Activated CD4-positive, alpha-beta T cell treated with anti-CD3 and anti-CD28 coated beads for 36 hours (primary cell): ENCODE results near the gene H6PD. TPM values are rescaled to one million over a fixed set of nuclear protein-coding genes. Genes with fewer than 3 reads are reported as not detected.
A peak's percentile ranks its signal among the peaks of the same experiment; 100 is the strongest.

Experiments used
- ATAC-seq: fragments of 200-7000 bp; cut with Tn5 transposase; one replicate; pipeline ENCODE4 v1.10.0; 2021; ENCODE audit warnings: mild to moderate bottlenecking, moderate library complexity
- CTCF ChIA-PET: fragments of 350-600 bp; sonication (Branson Sonifier 250); formaldehyde crosslinking; loops from one replicate; lab custom pipeline; 2021; ENCODE audit warnings: antibody characterized with exemption; lab: Charles Lee
- POLR2A ChIA-PET: fragments of 350-600 bp; sonication (Branson Sonifier 250); formaldehyde crosslinking; loops from one replicate; lab custom pipeline; 2021; ENCODE audit warnings: antibody characterized with exemption, inconsistent platforms; lab: Charles Lee
- DNase-seq: peaks from one replicate; pipeline ENCODE4 v3.0.0-alpha.2; 2020
- H3K27ac Mint-ChIP-seq: one replicate; pipeline ENCODE4 v1.8.0; 2021; ENCODE audit warnings: mixed read lengths
- H3K27me3 Mint-ChIP-seq: one replicate; pipeline ENCODE4 v1.8.0; 2021; ENCODE audit warnings: mixed read lengths
- H3K36me3 Mint-ChIP-seq: one replicate; pipeline ENCODE4 v1.8.0; 2021; ENCODE audit warnings: low read depth, mixed read lengths
- H3K4me1 Mint-ChIP-seq: one replicate; pipeline ENCODE4 v1.8.0; 2021; ENCODE audit warnings: mixed read lengths
- H3K4me3 Mint-ChIP-seq: one replicate; pipeline ENCODE4 v1.8.0; 2021; ENCODE audit warnings: mild to moderate bottlenecking, moderate library complexity, mixed read lengths
- H3K9me3 Mint-ChIP-seq: one replicate; pipeline ENCODE4 v1.8.0; 2021; ENCODE audit warnings: low read depth, mixed read lengths
- intact Hi-C, 2 experiments: fragments of 100-400 bp; cut with DNase I in 1 of 2; cut with micrococcal nuclease in 1 of 2; formaldehyde crosslinking; loops; one replicate each; pipeline versions ENCODE4 v1.14.2 to v1.15.1; 2022 to 2024; cut with DNase I, micrococcal nuclease
- total RNA-seq, 2 experiments: library from RNA; stranded (reverse); gene quantifications; one replicate each; pipeline ENCODE4 v1.2.3, GENCODE V29; 2021

The H6PD gene
- total RNA-seq, 2 experiments from 2014 or later = 8.8 to 9.6 TPM

DNA sequence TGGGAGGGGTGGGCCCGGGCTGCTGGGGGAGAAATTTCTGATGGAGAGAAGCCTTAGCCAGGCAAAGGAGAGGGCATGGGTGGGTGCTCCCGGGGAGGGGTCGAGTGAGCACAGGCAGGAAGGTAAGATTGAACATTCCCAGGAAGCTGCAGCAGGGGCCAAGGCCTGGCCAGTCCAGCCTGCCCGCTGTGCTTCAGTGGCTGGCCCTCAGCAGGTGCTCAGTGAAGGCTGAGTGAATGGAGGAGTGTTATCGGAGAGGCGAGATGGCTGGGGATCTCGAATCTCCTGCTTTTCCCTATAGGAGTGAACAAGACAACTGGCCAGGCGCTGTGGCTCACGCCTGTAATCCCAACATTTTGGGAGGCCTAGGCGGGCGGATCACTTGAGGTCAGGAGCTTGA, 79.0 kb downstream of the H6PD start:
- DNase-seq = no peak
- ATAC-seq = no peak
- Mint-ChIP-seq H3K27me3 (no peaks in the 10 kb centered on the region), H3K9me3 (no peaks in the 10 kb centered on the region), H3K4me1 (peaks cover 38% of the 10 kb centered on the region), H3K4me3 (no peak overlapping the region), H3K27ac (peak overlapping the region; percentile 13), H3K36me3 (no peaks in the 10 kb centered on the region)
- POLR2A ChIA-PET = no interaction called here
- CTCF ChIA-PET = no interaction called here
- intact Hi-C loops = no loop called here

DNA sequence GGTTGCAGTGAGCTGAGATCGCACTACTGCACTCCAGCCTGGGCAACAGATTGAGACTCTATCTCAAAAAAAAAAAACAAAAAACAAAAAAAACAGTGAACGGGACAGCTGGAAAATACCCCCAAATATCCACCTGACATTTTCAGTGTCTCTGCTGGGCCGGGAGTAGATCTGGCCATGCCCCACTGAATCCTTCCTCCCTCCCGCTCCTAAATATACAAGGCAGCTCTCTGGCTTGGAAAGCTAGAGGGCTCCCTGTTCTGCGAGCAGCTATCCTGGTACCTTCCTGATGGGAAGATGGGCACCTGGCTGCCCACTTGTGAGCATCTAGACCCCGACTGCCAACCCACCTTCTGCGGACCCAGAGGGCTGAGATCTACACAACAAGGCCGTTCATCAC, 79.5 kb downstream of the H6PD start:
- no peaks in the 10 kb centered on the region for H3K36me3 Mint-ChIP-seq
- peaks cover 38% of the 10 kb centered on the region for H3K4me1 Mint-ChIP-seq
- intact Hi-C loops = no loop called here
- H3K4me3 Mint-ChIP-seq = no peak overlapping the region
- POLR2A ChIA-PET = no interaction called here
- H3K9me3 Mint-ChIP-seq = no peaks in the 10 kb centered on the region
- CTCF ChIA-PET = no interaction called here
- DNase-seq = no peak
- no peaks in the 10 kb centered on the region for H3K27me3 Mint-ChIP-seq
- H3K27ac Mint-ChIP-seq = no peak overlapping the region
- no peak for ATAC-seq

DNA sequence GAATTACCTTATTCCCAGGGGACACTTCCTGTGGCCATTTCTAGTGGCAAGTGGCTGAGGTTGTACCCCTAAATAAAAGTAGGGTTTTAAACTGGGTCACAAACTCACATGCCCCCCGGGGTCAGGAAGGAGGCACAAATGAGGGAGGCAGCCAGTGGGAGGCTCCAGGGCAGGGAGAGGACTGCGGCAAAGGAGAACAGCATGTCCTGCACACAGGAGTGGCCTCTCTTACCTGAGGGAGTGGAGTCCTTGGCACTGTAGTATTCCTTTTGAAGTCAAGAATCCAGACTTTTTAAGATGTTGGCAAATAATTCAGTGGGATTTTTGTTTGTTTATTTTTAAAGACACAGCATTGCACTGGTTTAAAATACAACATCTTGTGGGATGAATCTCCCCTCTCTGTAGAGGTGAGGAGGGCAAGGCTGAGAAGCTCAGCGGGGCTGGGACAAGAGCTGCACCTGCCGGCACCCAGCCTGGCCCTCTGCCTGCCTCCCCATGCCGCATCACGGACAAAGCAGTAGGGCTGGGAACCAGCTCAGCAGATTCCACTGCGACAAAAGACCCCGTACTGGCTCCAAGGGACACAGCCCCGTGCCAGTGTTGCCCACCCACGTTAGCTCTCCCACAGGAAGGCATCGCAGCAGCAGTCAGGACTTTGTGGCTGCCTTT, 80.3 kb downstream of the H6PD start:
- H3K36me3 Mint-ChIP-seq = no peaks in the 10 kb centered on the region
- DNase-seq (no peak), ATAC-seq (peak; percentile 5)
- ChIA-PET CTCF (interaction anchor here (0.9 to 1.0 kb wide), 2 partner anchors 26 to 48 kb away, joined by 4 to 8 read pairs; no protein-coding TSS in a partner anchor), POLR2A (interaction anchor here (0.5 to 1.0 kb wide), 3 partner anchors 8 to 338 kb away, joined by 3 to 6 read pairs (median 4); no protein-coding TSS in a partner anchor)
- peak overlapping the region; percentile 49 for H3K4me3 Mint-ChIP-seq
- intact Hi-C loops = loop anchor here (1.0 to 5.0 kb wide), 6 partner anchors 21 to 113 kb away; no protein-coding TSS in a partner anchor
- no peaks in the 10 kb centered on the region for H3K9me3 Mint-ChIP-seq
- H3K4me1 Mint-ChIP-seq = peaks cover 38% of the 10 kb centered on the region
- peak overlapping the region; percentile 88 for H3K27ac Mint-ChIP-seq
- no peaks in the 10 kb centered on the region for H3K27me3 Mint-ChIP-seq

DNA sequence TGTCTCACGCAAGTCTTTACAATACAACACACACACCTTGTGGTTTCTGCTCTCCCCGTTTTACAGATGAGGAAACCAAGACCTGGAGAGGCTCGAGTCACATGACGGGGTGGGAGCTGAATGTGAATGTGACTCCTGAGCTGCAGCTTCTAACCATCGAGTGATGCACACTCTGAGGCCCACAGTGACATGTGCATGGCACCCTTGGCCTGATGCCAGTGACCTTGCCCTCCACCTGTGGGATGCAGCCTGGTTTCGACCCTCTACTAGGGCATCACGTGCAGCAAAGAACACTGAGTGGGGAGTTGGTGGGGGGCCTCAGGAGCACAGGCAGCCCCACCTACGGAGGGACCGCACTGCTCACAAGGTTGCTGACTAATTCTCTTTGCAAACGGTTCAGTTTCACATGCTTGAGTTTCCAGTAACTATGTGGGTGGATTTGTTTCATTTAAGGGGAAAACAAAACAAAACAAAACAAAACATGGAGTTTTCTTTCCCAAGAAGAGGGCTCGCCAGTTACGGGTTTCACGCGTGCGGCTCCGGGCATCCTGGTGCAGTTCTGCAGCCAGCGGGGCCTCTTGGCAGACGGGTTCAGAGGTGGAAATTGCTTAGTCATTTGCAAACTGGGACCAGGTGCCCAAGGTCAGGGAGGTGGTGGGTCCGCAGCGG, 81.0 kb downstream of the H6PD start:
- Mint-ChIP-seq H3K4me3 (peak overlapping the region; percentile 49), H3K36me3 (no peaks in the 10 kb centered on the region), H3K9me3 (no peaks in the 10 kb centered on the region), H3K27ac (peak overlapping the region; percentile 88), H3K4me1 (peaks cover 38% of the 10 kb centered on the region), H3K27me3 (no peaks in the 10 kb centered on the region)
- DNase-seq (peak; percentile 83), ATAC-seq (peak; percentile 83)
- ChIA-PET POLR2A (interaction anchor here (0.5 to 1.0 kb wide), 3 partner anchors 9 to 338 kb away, joined by 3 to 6 read pairs (median 4); no protein-coding TSS in a partner anchor), CTCF (interaction anchor here (0.9 to 1.0 kb wide), 2 partner anchors 26 to 48 kb away, joined by 4 to 8 read pairs; no protein-coding TSS in a partner anchor)
- intact Hi-C loops = loop anchor here (1.0 to 5.0 kb wide), 6 partner anchors 21 to 113 kb away; no protein-coding TSS in a partner anchor

DNA sequence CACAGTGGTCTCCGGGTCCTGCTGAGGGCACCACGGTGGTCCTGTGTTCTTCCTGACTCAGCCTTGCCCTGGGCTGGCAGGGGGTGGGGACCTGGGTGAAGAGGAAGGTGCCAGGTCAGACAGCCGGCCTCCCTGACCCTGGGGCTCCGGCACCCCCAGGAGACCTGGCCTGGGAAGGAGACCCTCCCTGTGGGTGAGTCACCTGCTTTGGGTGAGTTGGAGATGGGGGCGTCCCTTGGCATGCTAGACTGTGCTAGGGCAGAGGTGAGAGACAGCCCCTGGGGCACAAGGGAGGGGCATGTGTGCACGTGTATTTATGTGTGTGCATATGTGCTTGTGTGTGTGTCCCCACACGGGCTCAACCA, 81.5 kb downstream of the H6PD start:
- CTCF ChIA-PET = no interaction called here
- Mint-ChIP-seq H3K36me3 (no peaks in the 10 kb centered on the region), H3K9me3 (no peaks in the 10 kb centered on the region), H3K4me1 (peaks cover 38% of the 10 kb centered on the region), H3K4me3 (peak overlapping the region; percentile 49), H3K27ac (peak overlapping the region; percentile 88), H3K27me3 (no peaks in the 10 kb centered on the region)
- intact Hi-C loops = loop anchor here in 1 of 2 experiments (5.0 kb wide), 1 partner anchor 96 kb away; no protein-coding TSS in a partner anchor
- DNase-seq (peak; percentile 71), ATAC-seq (peak; percentile 67)
- POLR2A ChIA-PET = no interaction called here

DNA sequence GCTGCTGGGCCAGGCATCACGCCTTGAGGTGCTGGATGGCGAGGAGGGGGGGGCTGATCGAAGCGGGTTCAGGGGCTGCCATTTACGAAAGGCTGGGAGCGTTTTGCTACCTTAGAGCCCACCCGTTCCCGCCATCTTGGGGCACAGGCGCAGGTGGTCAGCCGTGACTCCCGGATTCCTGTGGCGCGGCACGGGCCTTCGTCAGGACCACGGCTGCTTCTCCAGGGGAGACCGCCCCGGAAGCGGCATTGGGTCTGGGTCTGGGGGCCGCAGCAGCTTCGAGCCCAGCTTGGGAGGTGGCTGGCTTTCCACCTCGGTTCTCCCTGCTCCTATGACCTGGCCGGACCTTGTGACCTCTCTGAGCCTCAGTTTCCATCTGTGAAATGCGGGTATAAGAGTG, 81.9 kb downstream of the H6PD start:
- Mint-ChIP-seq H3K36me3 (no peaks in the 10 kb centered on the region), H3K27ac (peak overlapping the region; percentile 88), H3K4me1 (peaks cover 38% of the 10 kb centered on the region), H3K4me3 (no peak overlapping the region), H3K9me3 (no peaks in the 10 kb centered on the region), H3K27me3 (no peaks in the 10 kb centered on the region)
- ATAC-seq (no peak), DNase-seq (no peak)
- ChIA-PET CTCF (interaction anchor here (0.6 kb wide), 1 partner anchor 485 kb away, joined by 4 read pairs; no protein-coding TSS in a partner anchor), POLR2A (no interaction called here)
- intact Hi-C loops = loop anchor here in 1 of 2 experiments (5.0 kb wide), 1 partner anchor 96 kb away; no protein-coding TSS in a partner anchor

DNA sequence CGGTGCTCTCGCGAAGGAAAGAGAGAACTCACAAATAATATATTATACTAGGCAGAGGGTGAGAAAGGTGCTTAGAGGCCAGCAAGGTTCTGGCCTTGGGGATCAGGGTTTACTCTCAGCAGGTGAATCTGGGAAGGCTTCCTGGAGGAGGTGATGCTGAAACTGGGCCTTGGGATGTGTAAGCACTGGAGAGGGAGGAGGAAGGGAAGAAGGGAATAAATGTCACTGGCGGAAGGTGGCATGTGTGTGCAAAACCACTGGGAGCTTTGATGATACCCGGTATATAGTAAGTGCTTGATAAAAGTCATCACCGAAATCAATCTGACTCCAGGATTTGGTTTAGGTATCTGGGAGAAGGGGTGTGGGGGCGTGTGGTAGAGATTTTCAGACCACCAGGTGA, 82.5 kb downstream of the H6PD start:
- ATAC-seq (no peak), DNase-seq (no peak)
- CTCF ChIA-PET = interaction anchor here (0.6 to 1.1 kb wide), 2 partner anchors 174 to 485 kb away, joined by 3 to 4 read pairs; no protein-coding TSS in a partner anchor
- POLR2A ChIA-PET = no interaction called here
- H3K27me3 Mint-ChIP-seq = no peaks in the 10 kb centered on the region
- H3K36me3 Mint-ChIP-seq = no peaks in the 10 kb centered on the region
- H3K27ac Mint-ChIP-seq = peak overlapping the region; percentile 21
- no peak overlapping the region for H3K4me3 Mint-ChIP-seq
- peaks cover 38% of the 10 kb centered on the region for H3K4me1 Mint-ChIP-seq
- no peaks in the 10 kb centered on the region for H3K9me3 Mint-ChIP-seq
- intact Hi-C loops = loop anchor here in 1 of 2 experiments (5.0 kb wide), 1 partner anchor 95 kb away; no protein-coding TSS in a partner anchor

DNA sequence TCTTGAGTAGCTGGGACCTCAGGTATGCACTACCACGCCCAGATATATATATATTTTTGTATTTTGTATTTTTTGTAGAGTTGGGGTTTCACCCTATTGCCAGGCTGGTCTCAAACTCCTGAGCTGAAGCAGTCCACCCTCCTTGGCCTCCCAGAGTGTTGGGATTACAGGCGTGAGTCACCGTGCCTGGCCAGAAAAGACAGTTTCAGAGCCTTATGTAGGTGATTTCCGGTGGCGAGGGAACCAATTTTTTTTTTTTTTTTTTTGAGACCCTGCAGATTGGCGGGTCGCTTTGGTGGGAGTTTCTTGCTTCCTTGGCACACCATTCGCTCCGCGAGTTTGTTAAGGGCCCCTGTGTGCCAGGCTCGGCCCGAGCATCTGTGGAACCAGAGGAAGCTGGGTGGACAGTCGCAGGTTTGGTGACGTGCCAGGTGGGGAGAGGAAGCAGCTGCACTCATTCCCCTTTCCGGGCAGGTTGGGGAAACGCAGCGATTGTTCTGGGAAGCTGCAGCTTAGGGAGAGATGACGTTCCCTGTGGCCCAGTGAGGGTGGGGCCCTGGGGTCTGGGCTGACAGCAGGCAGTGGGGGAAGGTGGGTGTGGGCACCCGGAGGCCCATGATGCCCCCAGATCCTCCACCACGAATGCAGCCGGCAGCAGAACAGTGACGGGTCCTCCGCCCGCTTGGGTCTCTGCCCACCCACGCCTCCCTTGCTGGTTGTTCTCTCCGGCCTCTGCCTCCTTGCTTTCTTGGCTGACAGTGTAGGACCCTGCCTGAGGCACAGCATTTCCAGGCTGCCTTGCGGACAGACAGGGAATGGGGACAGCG, 83.2 kb downstream of the H6PD start:
- Mint-ChIP-seq H3K27me3 (no peaks in the 10 kb centered on the region), H3K9me3 (no peaks in the 10 kb centered on the region), H3K4me1 (peaks cover 38% of the 10 kb centered on the region), H3K27ac (peak overlapping the region; percentile 42), H3K36me3 (no peaks in the 10 kb centered on the region), H3K4me3 (peak overlapping the region; percentile 18)
- intact Hi-C loops = loop anchor here in 1 of 2 experiments (5.0 kb wide), 1 partner anchor 94 kb away; no protein-coding TSS in a partner anchor
- ChIA-PET POLR2A (no interaction called here), CTCF (interaction anchor here (1.1 kb wide), 1 partner anchor 173 kb away, joined by 3 read pairs; no protein-coding TSS in a partner anchor)
- no peak for ATAC-seq
- DNase-seq = peak; percentile 42

DNA sequence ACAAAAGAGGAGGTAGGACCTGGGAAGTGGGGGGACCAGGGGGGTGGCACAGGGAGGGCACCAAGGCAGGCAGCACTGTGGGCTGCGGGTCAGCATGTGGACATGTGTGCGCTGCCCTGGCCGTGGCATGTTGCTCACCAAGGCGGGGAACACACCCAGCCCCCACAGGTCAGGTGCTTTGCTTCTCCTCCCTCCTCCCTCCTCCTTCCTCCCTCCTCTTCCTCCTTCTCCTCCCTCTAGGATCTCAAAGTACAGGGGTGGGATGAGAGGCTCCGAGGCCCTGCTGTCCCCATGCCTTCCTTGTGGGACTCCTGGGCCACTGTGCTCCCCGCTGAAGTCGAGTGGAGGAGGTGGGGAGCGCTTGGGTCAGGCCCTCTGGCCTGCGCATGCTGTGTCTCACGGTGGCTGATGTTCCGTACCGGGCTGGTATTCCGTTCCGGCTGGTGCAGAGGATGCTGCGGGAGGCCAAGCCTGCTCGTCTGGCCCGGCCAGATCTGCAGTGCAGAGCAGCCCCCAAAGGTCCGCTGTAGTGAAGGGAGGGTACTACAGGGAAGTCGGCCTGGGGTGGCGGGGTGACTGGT, 84.7 kb downstream of the H6PD start:
- no peaks in the 10 kb centered on the region for H3K36me3 Mint-ChIP-seq
- intact Hi-C loops = loop anchor here in 1 of 2 experiments (5.0 kb wide), 1 partner anchor 93 kb away; no protein-coding TSS in a partner anchor
- H3K27me3 Mint-ChIP-seq = no peaks in the 10 kb centered on the region
- no peak overlapping the region for H3K4me3 Mint-ChIP-seq
- CTCF ChIA-PET = no interaction called here
- H3K4me1 Mint-ChIP-seq = peaks cover 36% of the 10 kb centered on the region
- no peak for ATAC-seq
- no peak for DNase-seq
- H3K9me3 Mint-ChIP-seq = no peaks in the 10 kb centered on the region
- POLR2A ChIA-PET = no interaction called here
- no peak overlapping the region for H3K27ac Mint-ChIP-seq

DNA sequence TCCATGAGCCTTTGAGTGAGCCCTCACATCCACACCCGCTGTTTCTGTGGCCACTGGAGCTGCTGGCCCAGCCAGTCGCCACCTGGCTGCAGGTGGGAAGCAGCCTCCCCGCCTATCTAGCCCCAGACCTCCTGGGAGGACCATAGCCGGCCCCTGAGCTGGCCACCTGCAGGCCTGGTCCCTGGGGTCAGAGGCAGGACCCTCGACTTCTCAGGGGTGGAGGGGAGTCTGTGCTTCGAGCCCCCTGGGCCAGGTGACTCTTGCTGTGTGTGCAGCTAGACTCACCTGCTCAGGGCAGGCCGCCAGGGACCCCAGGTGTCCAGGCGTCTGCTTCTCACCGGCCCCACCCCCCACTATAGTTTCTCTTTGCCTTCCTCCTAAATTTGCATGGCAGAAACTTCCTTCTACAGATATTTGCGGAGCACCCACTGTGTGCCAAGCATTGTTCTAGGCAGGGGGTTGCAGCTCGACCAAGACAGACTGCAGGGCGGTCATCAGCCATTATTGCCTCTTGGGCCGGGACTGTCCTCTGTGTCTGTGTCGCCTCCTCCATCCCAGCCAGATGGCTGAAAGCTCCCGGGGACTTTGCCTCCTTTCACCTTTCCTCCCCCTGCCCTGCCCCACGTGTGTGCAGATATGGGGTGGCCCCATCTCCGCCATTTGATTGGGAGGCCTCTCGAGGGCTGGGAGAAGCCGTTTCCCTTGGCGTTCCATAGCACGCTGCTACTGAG, 85.4 kb downstream of the H6PD start:
- CTCF ChIA-PET = no interaction called here
- H3K27me3 Mint-ChIP-seq = no peaks in the 10 kb centered on the region

More for the DNA sequence above, 85.4 kb downstream of the H6PD start:
- H3K4me1 Mint-ChIP-seq = peaks cover 29% of the 10 kb centered on the region
- intact Hi-C loops = loop anchor here in 1 of 2 experiments (5.0 kb wide), 1 partner anchor 92 kb away; no protein-coding TSS in a partner anchor
- POLR2A ChIA-PET = no interaction called here
- no peak for DNase-seq
- no peaks in the 10 kb centered on the region for H3K9me3 Mint-ChIP-seq
- no peaks in the 10 kb centered on the region for H3K36me3 Mint-ChIP-seq
- no peak overlapping the region for H3K27ac Mint-ChIP-seq
- no peak for ATAC-seq
- no peak overlapping the region for H3K4me3 Mint-ChIP-seq
